GM12878 (cell line): Measurements from ENCODE around the gene HNRNPLL. TPM values are rescaled to one million over a fixed set of nuclear protein-coding genes. Genes with fewer than 3 reads are reported as not detected.

Source experiments
- ATAC-seq: fragments of 200-7000 bp; cut with Tn5 transposase; 3 replicates; pipeline ENCODE4 v1.9.1; 2020; ENCODE audit warnings: mild to moderate bottlenecking, moderate library complexity
- BruUV-seq: library from RNA; stranded (reverse); fragments of 400-500 nt; replicated peaks from 2 replicates; lab custom pipeline; 2021; lab: Mats Ljungman, UMichigan
- CTCF ChIA-PET: fragments of 300-600 bp; sonication (Branson Sonifier 250); formaldehyde crosslinking; extraction: SDS; loops from one replicate; lab custom pipeline; 2021; ENCODE audit warnings: inconsistent platforms; lab: Yijun Ruan, JAX
- POLR2A ChIA-PET: fragments of 350-600 bp; formaldehyde crosslinking; extraction: SDS; loops from one replicate; lab custom pipeline; 2021; ENCODE audit warnings: inconsistent platforms; lab: Charles Lee
- RAD21 ChIA-PET: fragments of 300-600 bp; sonication (Branson Sonifier 250); formaldehyde crosslinking; loops from one replicate; lab custom pipeline; 2023; ENCODE audit warnings: antibody characterized with exemption; ENCODE audit not compliant: unreplicated experiment; lab: Charles Lee
- SMC1A ChIA-PET: fragments of 300-600 bp; sonication (Branson Sonifier 250); formaldehyde crosslinking; loops from one replicate; lab custom pipeline; 2023; ENCODE audit not compliant: unreplicated experiment, uncharacterized antibody; lab: Charles Lee
- DNase-seq: peaks from one replicate; pipeline ENCODE4 v3.0.0-alpha.2; 2011; ENCODE audit warnings: low read depth, low spot score
- FAIRE-seq: peaks from 3 replicates; lab custom pipeline; 2011; peaks lifted over from hg19 to GRCh38; lab: Jason Lieb, UNC
- H2AFZ ChIP-seq: 2 replicates; pipeline ENCODE4 v1.6.0; 2011; ENCODE audit warnings: low read depth, low read length, control low read depth; ENCODE audit not compliant: control insufficient read depth
- H3K27ac ChIP-seq: 2 replicates; pipeline ENCODE4 v1.5.1; 2011; ENCODE audit warnings: control low read depth; ENCODE audit not compliant: control insufficient read depth, insufficient read depth
- H3K27me3 ChIP-seq, 2 experiments: replicated peaks in 1 of 2; 2 replicates each; pipeline versions ENCODE4 v1.6.0 to v1.6.1; 2011; ENCODE audit warnings: low read length in 1 of 2; ENCODE audit not compliant: control insufficient read depth in 2 of 2, insufficient read depth in 2 of 2
- H3K36me3 ChIP-seq, 2 experiments: 2 replicates each; pipeline ENCODE4 v1.5.1; 2011; ENCODE audit warnings: low read length in 1 of 2; ENCODE audit not compliant: control insufficient read depth in 2 of 2, insufficient read depth in 2 of 2
- H3K4me1 ChIP-seq: 2 replicates; pipeline ENCODE4 v1.6.1; 2011; ENCODE audit warnings: mild to moderate bottlenecking, low read length, moderate library complexity, mixed read lengths; ENCODE audit not compliant: control insufficient read depth, insufficient read depth
- H3K4me2 ChIP-seq: 2 replicates; pipeline ENCODE4 v1.6.0; 2011; ENCODE audit warnings: control low read depth; ENCODE audit not compliant: control insufficient read depth, insufficient read depth
- H3K4me3 ChIP-seq: fragments of 200-600 bp; sonication (generic); 2 replicates; pipeline ENCODE4 v1.5.1; 2016
- H3K79me2 ChIP-seq: 2 replicates; pipeline ENCODE4 v1.6.0; 2011; ENCODE audit warnings: low read length; ENCODE audit not compliant: control insufficient read depth, insufficient read depth
- H3K9ac ChIP-seq: 2 replicates; pipeline ENCODE4 v1.8.0; 2011; ENCODE audit warnings: low read length, control low read depth, mixed read lengths; ENCODE audit not compliant: control insufficient read depth, insufficient read depth
- H3K9me3 ChIP-seq: replicated peaks from 3 replicates; pipeline ENCODE4 v1.5.1; 2011; ENCODE audit warnings: mild to moderate bottlenecking, low read length; ENCODE audit not compliant: control insufficient read depth, insufficient read depth
- H4K20me1 ChIP-seq: 2 replicates; pipeline ENCODE4 v1.6.0; 2011; ENCODE audit not compliant: control insufficient read depth, insufficient read depth
- ASH2L ChIP-seq: fragments of 300-600, 200-600 bp; sonication (generic); IDR thresholded peaks from 2 replicates; pipeline ENCODE4 v1.6.1; 2017; ENCODE audit warnings: low read depth, mild to moderate bottlenecking, borderline replicate concordance
- ATF2 ChIP-seq: IDR thresholded peaks from 2 replicates; pipeline ENCODE4 v1.6.1; 2012; ENCODE audit warnings: low read length, inconsistent platforms
- BACH1 ChIP-seq: fragments of 450-650 bp; IDR thresholded peaks from 2 replicates; pipeline ENCODE4 v1.6.1; 2017; ENCODE audit warnings: mild to moderate bottlenecking, borderline replicate concordance
- BCL11A ChIP-seq: IDR thresholded peaks from 2 replicates; pipeline ENCODE4 v1.6.1; 2011; ENCODE audit warnings: low read depth, low read length
- BHLHE40 ChIP-seq, 2 experiments: fragments of 450-650 bp in 1 of 2; IDR thresholded peaks; 2 replicates each; pipeline ENCODE4 v1.6.1; 2011 to 2017; ENCODE audit warnings: low read depth in 2 of 2, borderline replicate concordance in 1 of 2, improper control_type of control experiment in 1 of 2, low read length in 1 of 2, mild to moderate bottlenecking in 1 of 2
- CHD1 ChIP-seq: IDR thresholded peaks from 2 replicates; pipeline ENCODE4 v1.6.1; 2012; ENCODE audit warnings: low read depth, low read length, improper control_type of control experiment
- FOXM1 ChIP-seq: IDR thresholded peaks from 2 replicates; pipeline ENCODE4 v1.6.1; 2012; ENCODE audit warnings: low read depth, mild to moderate bottlenecking, inconsistent platforms, low read length, moderate library complexity
- IRF4 ChIP-seq: IDR thresholded peaks from 2 replicates; pipeline ENCODE4 v1.6.1; 2011; ENCODE audit warnings: low read depth, low read length
- MEF2A ChIP-seq: IDR thresholded peaks from 2 replicates; pipeline ENCODE4 v1.6.1; 2011; ENCODE audit warnings: low read depth, mild to moderate bottlenecking, low read length, moderate library complexity; ENCODE audit not compliant: insufficient read depth
- NFIC ChIP-seq: IDR thresholded peaks from 2 replicates; pipeline ENCODE4 v1.6.1; 2012; ENCODE audit warnings: low read depth, mild to moderate bottlenecking, inconsistent platforms, low read length, moderate library complexity
- NFYB ChIP-seq: IDR thresholded peaks from 2 replicates; pipeline ENCODE4 v1.6.1; 2011; ENCODE audit warnings: low read depth, mild to moderate bottlenecking, low read length, improper control_type of control experiment, moderate library complexity; ENCODE audit not compliant: insufficient read depth
- NRF1 ChIP-seq: conservative IDR thresholded peaks from 2 replicates; pipeline ENCODE4 v1.6.1; 2011; ENCODE audit warnings: mild to moderate bottlenecking, low read depth, low read length, improper control_type of control experiment
- PML ChIP-seq: IDR thresholded peaks from 2 replicates; pipeline ENCODE4 v1.6.1; 2012; ENCODE audit warnings: low read length, inconsistent platforms
- RELA ChIP-seq: fragments of 450-650 bp; IDR thresholded peaks from 2 replicates; pipeline ENCODE4 v1.8.0; 2014; ENCODE audit warnings: borderline replicate concordance; ENCODE audit not compliant: partially characterized antibody
- RUNX3 ChIP-seq: IDR thresholded peaks from 2 replicates; pipeline ENCODE4 v1.6.1; 2012; ENCODE audit warnings: low read length, inconsistent platforms
- SPI1 ChIP-seq: IDR thresholded peaks from 2 replicates; pipeline ENCODE4 v1.6.1; 2011; ENCODE audit warnings: low read depth, mild to moderate bottlenecking, low read length, moderate library complexity, borderline replicate concordance; ENCODE audit not compliant: insufficient read depth
- SREBF1 ChIP-seq: IDR thresholded peaks from 2 replicates; pipeline ENCODE4 v1.6.1; 2012; ENCODE audit warnings: mild to moderate bottlenecking, low read length
- SRF ChIP-seq, 2 experiments: IDR thresholded peaks; 2 replicates each; pipeline ENCODE4 v1.6.1; 2011; ENCODE audit warnings: low read depth in 2 of 2, low read length in 2 of 2, mild to moderate bottlenecking in 1 of 2, moderate library complexity in 1 of 2
- YBX1 ChIP-seq: fragments of 450-650 bp; IDR thresholded peaks from 2 replicates; pipeline ENCODE4 v1.6.1; 2016; ENCODE audit warnings: antibody characterized with exemption
- ZBTB40 ChIP-seq: fragments of 450-650 bp; IDR thresholded peaks from 2 replicates; pipeline ENCODE4 v1.6.1; 2016; ENCODE audit warnings: mild to moderate bottlenecking, moderate library complexity, borderline replicate concordance
- WGBS: methylation state at CpG from one replicate; pipeline ENCODE4 v1.1.6; 2016; ENCODE audit warnings: low lambda C conversion rate; ENCODE audit not compliant: insufficient replicate concordance, insufficient coverage; ENCODE audit errors: missing lambda C conversion rate; 5-methylcytosine and 5-hydroxymethylcytosine counted together
- in situ Hi-C: fragments of 300-500 bp; cut with MboI; formaldehyde crosslinking; loops from 9 replicates; pipeline ENCODE4 v1.14.3; 2018; ENCODE audit warnings: mixed read lengths
- intact Hi-C: fragments of 100-400 bp; cut with micrococcal nuclease; formaldehyde crosslinking; loops from one replicate; pipeline ENCODE4 v1.14.2; 2022; ENCODE audit not compliant: unreplicated experiment
- polyA plus RNA-seq, 11 experiments: library from polyadenylated mRNA; depleted of rRNA in 4 of 11; unstranded in 6 of 11; stranded (reverse) in 5 of 11; fragments of >200 nt; fragmentation: Nextera tagmentation in 4 of 11; fragmentation: Illumina TruSeq in 1 of 11; extraction: Ambion mirVana in 4 of 11; extraction: Trizol in 1 of 11; gene quantifications; 1 replicate in 1 of 11; 2 replicates in 10 of 11; pipeline versions ENCODE4 v1.2.1 to v1.2.3, GENCODE V29; 2011 to 2016; ENCODE audit warnings: inconsistent platforms in 2 of 11, missing spikeins in 2 of 11, low read depth in 1 of 11
- total RNA-seq, 4 experiments: library from RNA; depleted of rRNA in 3 of 4; stranded (reverse); fragments of >200 nt in 3 of 4; fragmentation: Illumina TruSeq in 1 of 4; extraction: Trizol in 1 of 4; gene quantifications; 2 replicates each; pipeline versions ENCODE4 v1.2.1 to v1.2.3, GENCODE V29; 2013 to 2021

Gene HNRNPLL
- total and polyA plus RNA-seq, 10 of the 15 experiments (the other 5 are each of a cell fraction or from before 2014, with no cell fraction given), result 0.98 to 27.1 (median 2.9) TPM

GRCh38 chr2:38615237-38615636 is 12.5 kb upstream of the HNRNPLL start:
- ChIA-PET RAD21 (interaction anchor here (1.2 kb wide), 1 partner anchor 10 kb away, joined by 5 read pairs; no protein-coding TSS in a partner anchor), CTCF (interaction anchor here (3.1 kb wide), 1 partner anchor 11 kb away, joined by 15 read pairs; no protein-coding TSS in a partner anchor), POLR2A (no interaction called here), SMC1A (interaction anchor here (2.2 kb wide), 1 partner anchor 52 kb away, joined by 8 read pairs; no protein-coding TSS in a partner anchor)
- Histone ChIP-seq H3K9me3 (no peaks in the 10 kb centered on the region), H3K9ac (no peak overlapping the region), H3K4me1 (peaks cover 23% of the 10 kb centered on the region), H4K20me1 (no peaks in the 10 kb centered on the region), H3K79me2 (no peaks in the 10 kb centered on the region), H2AFZ (no peak overlapping the region), H3K4me3 (no peak overlapping the region), H3K27ac (no peak overlapping the region), H3K27me3 (0 out of 4 replicates have a peak, but pooled peaks cover 0 to 1% of the 10 kb centered on the region in 2 experiments), H3K4me2 (no peak overlapping the region), H3K36me3 (no peaks in the 10 kb centered on the region)
- WGBS, result 0% methylated on average over 1 of the region's 1 CpG
- ATAC-seq (no peak), DNase-seq (no peak), FAIRE-seq (no peak)
- intact Hi-C loops (loop anchor here (10.0 kb wide), 1 partner anchor 510 kb away; the partner anchor contains the start of gene SOS1), in situ Hi-C loops (no loop called here)
- no TSS peak for BruUV-seq
- TF ChIP-seq IRF4 (peak; percentile 25; the same call in 1 of the 2 replicates), NFIC (peak; percentile 91), NRF1 (no peak), ZBTB40 (peak; percentile 39; the same call in 1 of the 2 replicates), BCL11A (peak; percentile 70; the same call in 1 of the 2 replicates), BHLHE40 (IDR thresholded peaks at IDR 0.05; ENCODE audit: borderline replicate concordance in 1 of 2, low read depth in 2 of 2, low read length in 1 of 2) (no peak), NFYB (no peak), CHD1 (no peak), RELA (no peak), SRF (IDR thresholded peaks at IDR 0.05; ENCODE audit: low read depth in 2 of 2, low read length in 2 of 2) (no peak), ATF2 (peak; percentile 71), RUNX3 (peak; percentile 77), MEF2A (peak; percentile 67; the same call in 1 of the 2 replicates), BACH1 (no peak), SREBF1 (no peak), PML (0 out of 2 replicates have a peak, but pooled peaks have one; percentile 47), ASH2L (no peak), SPI1 (no peak), FOXM1 (peak; percentile 82; the same call in 1 of the 2 replicates), YBX1 (no peak)
